ENCODE measurements around the gene BPIFB1.

BPIFB1 gene

GRCh38 chr20:33353013-33353402, 70.0 kb downstream of the BPIFB1 start:
- TF ChIP-seq CTCF (IDR thresholded peaks at IDR 0.05; ENCODE audit: control insufficient read depth, insufficient read depth, low read depth, low read length, missing control alignments) = no peak
- H3K4me3 ChIP-seq (ENCODE audit: control insufficient read depth, low read depth, low read length) = no peak overlapping the region
- no peak for DNase-seq (ENCODE audit: low read depth)
